ENCODE results near the gene KIF17.

DNA sequence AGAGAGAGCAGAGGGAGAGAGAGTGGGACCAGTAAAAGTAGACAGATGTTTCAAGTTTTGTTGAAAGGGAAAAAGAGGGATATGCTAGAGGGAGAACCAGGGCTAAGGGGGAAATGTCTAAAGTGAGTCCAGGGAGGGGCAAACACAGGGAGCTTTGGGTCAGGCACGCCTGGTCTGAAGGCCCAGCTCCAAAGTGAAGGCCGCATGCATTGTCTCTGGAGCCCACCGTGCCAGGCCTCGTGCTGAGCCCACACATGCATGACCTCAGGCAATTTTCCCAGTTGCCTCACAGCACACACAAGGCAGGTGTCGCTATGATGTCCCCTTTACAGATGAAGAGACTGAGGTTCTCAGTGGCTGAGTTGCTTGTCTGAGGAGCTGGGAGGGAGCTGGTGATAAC, 16.0 kb downstream of the KIF17 start:
- TF ChIP-seq CTCF (IDR thresholded peaks at IDR 0.05) (no peak), POLR2A (IDR thresholded peaks at IDR 0.05) (no peak)

Data from Peyer's patch (tissue), 4 donors.